CD4-positive, alpha-beta T cell treated with Interleukin-6 for 4 hours (primary cell): ENCODE measurements around the gene MTERF2.
"Not testable (repeated sequence)": the region's sequence is repeated elsewhere in the genome, so short reads cannot be mapped to it uniquely, and the experiment has no call there.

Experiments used
- DNase-seq: peaks from one replicate; pipeline ENCODE4 v3.0.0-alpha.2; 2020; ENCODE audit warnings: mixed read lengths

MTERF2 gene

DNA sequence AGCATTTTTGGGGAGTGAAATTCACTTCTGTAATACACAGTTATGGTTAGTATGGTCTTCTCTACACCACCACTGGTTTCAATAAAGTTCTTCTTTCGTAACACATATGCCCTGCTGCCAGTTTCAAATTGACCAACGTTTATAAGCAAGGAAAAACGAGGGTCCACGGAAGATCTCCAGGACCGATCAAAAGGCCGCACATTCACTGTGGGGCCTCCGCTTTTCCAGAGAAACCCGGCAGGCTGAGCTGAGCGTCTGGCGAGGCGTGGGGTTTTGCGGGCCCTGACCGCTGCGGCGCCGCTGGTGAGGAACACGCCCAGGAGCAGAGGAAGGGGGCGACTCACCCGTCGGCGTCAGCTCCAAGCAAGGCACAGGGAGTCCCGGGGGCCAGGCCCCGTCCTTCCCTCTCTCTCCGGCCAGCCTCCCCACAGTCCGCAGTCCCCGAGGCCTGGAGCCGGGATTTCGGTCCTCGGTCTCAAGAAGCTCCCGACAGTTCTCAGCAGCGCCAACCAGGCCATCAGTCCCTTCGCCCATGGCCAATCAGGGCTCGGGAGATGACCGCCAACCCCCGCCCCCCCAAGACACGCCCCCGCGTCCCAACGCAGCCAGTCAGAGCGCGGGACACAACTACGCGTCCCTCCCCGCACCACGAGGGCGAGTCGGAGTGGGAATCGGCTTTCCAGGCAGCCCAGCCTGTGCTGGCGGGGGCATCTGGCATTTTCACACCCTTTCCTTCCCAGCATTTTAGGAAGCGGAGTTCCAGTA lies at the start of gene MTERF2:
MTERF2 (minus strand) TSS at position 522 of the 765 bp plus-strand sequence. CDS start 8,432 bp downstream, outside the sequence.
- DNase-seq = peak; percentile 87

- no peak for DNase-seq
These were observed 48.8 kb upstream of the MTERF2 start for GRCh38 chr12:107035733-107036132.

DNA sequence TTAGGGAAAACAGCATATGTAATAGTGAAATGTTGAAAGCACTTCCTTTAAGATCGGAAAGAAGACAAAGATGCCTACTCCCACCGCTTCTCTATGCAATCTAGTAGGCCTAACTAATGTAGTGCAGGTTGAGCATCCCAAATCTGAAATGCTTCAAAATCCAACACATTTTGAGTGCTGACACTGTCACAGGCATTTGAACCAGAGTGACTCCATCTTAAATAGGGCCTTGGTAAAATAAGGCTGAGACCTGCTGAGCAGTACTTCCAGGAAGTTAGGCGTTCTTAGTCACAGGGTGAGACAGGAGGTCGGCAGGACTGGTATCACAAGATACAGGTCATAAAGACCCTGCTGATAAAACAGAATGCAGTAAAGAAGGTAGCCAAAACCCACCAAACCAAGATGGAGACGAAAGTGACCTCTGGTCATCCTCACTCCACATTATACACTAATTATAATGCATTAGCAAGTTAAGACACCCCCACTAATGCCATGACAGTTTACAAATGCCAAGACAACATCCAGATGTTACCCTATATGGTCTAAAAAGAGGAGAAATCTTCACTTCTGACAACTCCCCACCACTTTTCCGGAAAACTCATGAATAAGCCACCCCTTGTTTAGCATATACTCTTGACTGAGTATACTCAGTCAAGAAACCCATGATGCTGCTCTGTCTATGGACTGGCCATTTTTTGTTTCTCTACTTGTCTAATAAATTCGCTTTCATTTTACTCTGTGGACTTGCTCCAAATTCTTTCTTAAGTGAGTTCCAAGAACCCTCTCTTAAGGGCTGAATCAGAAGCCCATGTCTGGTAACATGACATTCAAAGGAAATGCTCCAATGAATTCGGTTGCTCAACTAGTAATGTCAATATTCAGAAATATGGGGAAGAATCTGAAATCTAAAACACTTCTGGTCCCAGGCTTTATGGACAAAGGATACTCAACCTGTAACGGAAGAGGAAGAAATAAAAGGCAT lies 47.1 kb upstream of the MTERF2 start:
- no peak for DNase-seq

GRCh38 chr12:107032266-107032665 lies 45.3 kb upstream of the MTERF2 start:
- DNase-seq = no peak

GRCh38 chr12:107031061-107031460 lies 44.1 kb upstream of the MTERF2 start:
- DNase-seq = no peak

DNA sequence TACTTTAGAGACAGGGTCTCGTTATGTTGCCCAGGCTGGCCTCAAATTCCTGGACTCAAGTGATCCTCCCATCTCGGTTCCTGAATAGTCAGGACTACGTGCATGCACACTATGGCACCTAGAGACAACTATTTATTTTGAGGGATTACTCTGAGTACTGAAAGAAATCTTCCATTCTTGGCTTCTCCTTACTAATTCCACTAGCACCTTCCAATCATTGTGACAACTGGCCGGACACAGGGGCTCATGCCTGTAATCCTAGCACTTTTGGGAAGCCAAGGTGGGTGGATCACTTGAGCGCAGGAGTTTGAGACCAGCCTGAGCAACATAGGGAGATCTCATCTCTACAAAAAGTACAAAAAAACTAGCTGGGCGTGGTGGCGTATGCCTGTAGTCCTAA lies 42.1 kb upstream of the MTERF2 start:
- DNase-seq = no peak

GRCh38 chr12:107027636-107028053 lies 40.7 kb upstream of the MTERF2 start:
- DNase-seq = no peak

- DNase-seq = no peak
These were observed 40.1 kb upstream of the MTERF2 start for GRCh38 chr12:107026806-107027635.

- DNase-seq = not testable (repeated sequence)
These were observed 39.4 kb upstream of the MTERF2 start for GRCh38 chr12:107026356-107026755.

- DNase-seq = no peak
These were observed 38.7 kb upstream of the MTERF2 start for GRCh38 chr12:107025671-107026070.

GRCh38 chr12:107019546-107019945 lies 32.6 kb upstream of the MTERF2 start:
- DNase-seq = no peak

GRCh38 chr12:107017042-107017441 lies 30.1 kb upstream of the MTERF2 start:
- DNase-seq = no peak

GRCh38 chr12:107014055-107014454 lies 27.1 kb upstream of the MTERF2 start:
- DNase-seq = peak; percentile 34

DNA sequence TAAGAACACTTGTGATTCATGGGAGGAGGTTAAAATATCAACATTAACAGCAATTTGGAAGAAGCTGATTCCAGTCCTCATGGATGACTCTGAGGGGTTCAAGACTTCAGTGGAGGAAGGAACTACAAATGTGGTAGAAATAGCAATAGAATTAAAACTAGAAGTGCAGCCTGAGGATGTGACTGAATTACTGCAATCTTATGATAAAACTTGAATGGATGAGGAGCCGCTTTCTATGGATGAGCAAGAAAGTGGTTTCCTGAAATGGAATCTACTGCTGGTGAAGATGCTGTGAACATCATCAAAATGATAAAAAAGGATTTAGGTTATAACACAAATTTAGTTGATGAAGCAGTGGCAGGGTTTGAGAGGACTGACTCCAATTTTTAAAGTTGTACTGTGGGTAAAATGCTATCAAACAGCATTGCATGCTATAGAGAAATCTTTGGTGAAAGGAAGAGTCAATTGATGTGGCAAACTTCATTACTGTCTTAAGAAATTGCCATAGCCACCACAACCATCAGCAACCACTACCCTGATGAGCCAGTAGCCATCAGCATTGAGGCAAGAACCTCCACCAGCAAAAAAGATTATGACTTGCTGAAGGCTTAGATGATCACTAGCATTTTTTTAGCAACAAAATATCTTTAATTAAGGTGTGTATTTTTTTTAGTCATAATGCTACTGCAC lies 25.9 kb upstream of the MTERF2 start:
- DNase-seq = no peak

GRCh38 chr12:107011519-107011918 lies 24.6 kb upstream of the MTERF2 start:
- DNase-seq = no peak

- no peak for DNase-seq
These were observed 20.5 kb upstream of the MTERF2 start for GRCh38 chr12:107007411-107007810.

DNA sequence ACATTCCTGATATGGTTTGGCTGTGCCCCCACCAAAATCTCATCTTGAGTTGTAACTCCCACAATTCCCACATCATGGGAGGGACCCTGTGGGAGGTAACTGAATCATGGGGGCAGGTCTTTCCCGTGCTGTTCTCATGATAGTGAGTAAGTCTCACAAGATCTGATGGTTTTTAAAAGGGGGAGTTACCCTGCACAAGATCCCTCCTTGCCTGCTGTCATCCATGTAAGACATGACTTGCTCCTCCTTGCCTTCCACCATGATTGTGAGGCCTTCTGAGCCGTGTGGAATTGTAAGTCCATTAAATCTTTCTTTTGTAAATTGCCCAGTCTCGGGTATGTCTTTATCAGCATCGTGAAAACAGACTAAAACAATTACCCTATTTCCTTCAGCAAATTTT lies 15.7 kb upstream of the MTERF2 start:
- DNase-seq = not testable (repeated sequence)

- no peak for DNase-seq
These were observed 12.5 kb upstream of the MTERF2 start for GRCh38 chr12:106999446-106999845.

DNA sequence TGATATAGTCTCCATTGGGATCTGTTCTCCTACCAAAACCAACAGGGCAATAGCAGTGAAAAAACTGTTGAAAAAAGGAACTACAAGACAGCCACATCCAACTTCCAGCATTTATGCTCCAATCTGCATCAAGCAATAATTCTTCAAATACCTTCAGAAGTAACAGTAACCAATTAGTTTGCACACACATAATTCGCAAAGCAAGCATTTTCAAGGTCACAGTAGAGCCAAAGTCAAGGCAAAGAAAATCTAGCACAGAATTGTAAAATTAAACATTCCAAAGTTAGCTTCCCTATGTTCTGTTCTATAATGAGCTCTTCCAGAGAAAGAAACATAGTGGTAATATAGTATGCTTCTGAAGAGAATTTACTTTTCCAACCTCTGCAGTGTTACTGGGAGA lies 11.0 kb upstream of the MTERF2 start:
- no peak for DNase-seq

DNA sequence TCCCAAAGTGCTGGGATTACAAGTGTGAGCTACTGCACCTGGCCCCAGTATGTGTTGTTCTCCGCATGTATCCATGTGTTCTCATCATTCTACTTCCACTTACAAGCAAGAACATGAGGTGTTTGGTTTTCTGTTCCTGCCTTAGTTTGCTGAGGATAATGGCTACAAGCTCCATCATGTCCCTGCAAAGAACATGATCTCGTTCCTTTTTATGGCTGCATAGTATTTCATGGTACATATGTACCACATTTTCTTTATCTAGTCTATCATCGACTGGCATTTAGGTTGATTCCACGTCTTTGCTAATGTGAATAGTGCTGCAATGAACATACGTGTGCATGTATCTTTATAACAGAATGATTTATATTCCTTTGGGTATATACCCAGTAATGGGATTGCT lies 9.2 kb upstream of the MTERF2 start:
- not testable (repeated sequence) for DNase-seq

DNA sequence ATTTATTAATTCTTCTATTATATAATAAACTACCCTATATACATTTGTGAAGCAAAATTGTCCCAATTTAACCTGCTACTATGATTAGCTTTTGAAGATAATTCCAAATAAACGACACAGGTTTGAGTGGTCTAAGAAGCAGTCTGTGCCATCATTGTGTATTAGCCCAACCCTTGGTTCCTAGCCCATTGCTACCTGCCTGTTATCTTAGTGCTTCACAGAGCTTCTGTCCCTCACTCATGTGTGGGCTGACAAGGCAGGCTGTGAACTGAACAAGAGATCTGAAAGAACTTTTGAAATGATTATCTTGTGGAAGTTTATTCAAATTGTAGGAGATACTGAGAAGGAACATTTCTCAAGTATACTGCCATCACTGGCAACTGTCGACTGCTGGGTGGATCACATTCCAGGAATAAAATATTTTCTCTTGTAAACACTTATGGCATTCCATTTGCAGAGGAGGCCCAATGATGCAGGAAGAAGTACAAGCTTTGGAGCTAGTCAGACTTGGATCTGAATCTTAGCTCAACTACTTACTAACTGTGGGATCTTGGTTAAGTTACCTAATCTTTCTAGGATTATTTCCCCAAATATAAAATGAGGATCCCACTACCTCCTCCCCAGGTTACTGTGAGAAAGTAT lies 7.8 kb upstream of the MTERF2 start:
- DNase-seq = no peak

- no peak for DNase-seq
These were observed 900 bp upstream of the MTERF2 start for GRCh38 chr12:106987846-106988245.
